Measurements from ENCODE around the gene UPK3BL2.
"Not testable (repeated sequence)": the region's sequence is repeated elsewhere in the genome, so short reads cannot be mapped to it uniquely, and the experiment has no call there.

The UPK3BL2 gene

DNA sequence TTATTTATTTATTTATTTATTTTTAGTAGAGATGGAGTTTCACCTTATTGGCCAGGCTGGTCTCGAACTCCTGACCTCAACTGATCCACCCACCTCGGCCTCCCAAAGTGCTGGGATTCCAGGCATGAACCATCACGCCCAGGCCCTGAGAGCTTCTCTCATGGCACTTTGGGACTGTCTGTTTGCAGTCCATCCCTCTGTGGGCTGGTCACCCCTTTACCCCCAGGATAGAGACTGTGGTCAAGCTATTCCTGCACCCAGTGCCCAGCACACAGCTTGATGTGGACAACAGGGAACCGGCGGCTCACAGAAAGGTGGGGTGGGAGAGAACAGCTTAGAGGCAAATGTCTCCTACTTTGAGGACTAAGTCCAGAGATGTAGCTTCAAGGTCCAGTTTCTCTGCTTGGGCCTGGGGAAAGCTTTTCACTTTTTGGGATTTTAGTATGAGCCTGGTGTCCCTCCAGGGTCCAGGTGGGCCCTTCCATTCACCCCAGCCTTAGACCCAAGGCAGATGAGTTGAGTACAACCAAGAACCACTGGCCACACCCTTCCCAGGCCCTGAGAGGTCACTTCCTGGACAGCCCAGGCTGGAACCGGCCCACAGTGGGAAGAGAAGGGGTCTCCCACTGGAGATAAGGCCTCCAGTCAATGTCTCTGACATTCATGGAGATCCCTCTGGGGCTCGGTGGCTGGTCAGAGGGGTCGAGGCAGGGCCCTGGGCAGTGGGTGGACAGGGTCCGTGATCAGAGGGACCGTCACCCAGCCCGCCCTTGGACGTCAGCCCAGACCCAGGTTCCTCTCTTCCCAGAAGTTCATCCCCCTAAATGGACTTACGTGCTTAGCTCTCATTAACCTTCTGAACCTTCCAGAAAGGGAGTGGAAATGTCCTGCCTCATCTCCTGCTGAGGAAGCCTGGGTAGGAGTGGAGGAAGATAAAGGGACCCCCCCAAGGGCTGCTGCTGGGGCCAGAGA lies 15.4 kb downstream of the UPK3BL2 start:
- DNase-seq: not testable (repeated sequence)

DNA sequence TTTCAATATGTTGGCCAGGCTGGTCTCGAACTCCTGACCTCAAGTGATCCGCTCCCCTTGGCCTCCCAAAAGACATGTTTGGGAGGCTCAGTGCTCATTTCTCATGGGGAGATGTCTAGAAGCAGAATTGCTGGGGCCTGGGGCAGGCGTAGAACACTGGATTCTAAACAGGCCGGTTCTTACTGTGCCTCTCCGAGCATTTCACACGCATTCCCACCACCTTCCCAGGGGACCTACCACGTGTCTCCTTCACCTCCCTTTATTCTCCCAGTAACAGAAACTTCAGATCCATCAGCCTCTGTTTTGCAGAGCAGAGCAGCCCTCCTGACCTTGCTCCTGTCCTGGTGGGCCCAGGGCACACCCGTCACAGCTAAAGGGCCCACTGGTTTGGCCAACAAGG lies 16.3 kb downstream of the UPK3BL2 start:
- not testable (repeated sequence) for DNase-seq

DNA sequence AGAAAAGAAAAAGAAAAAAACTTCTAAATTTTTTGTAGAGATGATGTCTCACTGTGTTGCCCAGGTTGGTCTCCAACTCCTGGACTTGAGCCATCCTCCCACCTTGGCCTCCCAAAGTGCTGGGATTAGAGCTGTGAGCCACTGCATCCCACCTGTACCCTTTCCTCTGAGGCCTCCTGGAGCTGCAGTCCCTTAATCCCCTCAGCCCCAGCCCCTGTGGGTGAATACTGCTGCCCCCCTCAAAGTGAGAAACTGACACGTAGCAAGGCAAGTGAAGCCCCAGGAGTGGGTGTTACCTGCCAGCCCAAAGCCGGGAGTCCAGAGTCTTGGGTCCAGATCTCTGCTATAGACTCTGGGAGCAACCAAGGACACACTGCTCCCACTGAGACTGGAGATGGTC lies 18.7 kb downstream of the UPK3BL2 start:
- DNase-seq: not testable (repeated sequence)

DNA sequence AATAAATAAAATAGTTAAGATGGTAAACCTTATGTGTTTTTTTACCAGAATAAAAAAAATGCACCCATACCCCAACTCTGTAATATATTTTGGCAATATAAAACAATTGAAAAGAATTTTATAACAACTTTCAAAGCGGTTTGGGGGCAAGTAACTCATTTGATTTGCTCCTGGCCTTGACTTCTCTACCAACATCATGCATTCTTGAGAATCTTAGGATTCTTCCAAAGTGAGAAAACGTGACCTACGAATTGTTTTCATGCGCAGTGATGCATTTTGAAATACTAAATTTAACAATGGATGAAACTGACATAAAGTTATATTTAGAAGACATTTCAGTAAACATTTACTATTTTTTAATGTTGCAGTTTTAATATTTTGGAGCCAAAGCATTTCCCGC lies 22.7 kb downstream of the UPK3BL2 start:
- DNase-seq: not testable (repeated sequence)

- peak; percentile 45 for DNase-seq
These were observed 25.8 kb downstream of the UPK3BL2 start, which contains the start of gene RASA4B for GRCh38 chr7:102517550-102518147. Gene RASA4B, minus strand, starts transcription at chr7:102517777. Its CDS starts 67 bp downstream, at chr7:102517710.

- DNase-seq: not testable (repeated sequence)
These were observed 26.5 kb downstream of the UPK3BL2 start for GRCh38 chr7:102516951-102517350.

DNA sequence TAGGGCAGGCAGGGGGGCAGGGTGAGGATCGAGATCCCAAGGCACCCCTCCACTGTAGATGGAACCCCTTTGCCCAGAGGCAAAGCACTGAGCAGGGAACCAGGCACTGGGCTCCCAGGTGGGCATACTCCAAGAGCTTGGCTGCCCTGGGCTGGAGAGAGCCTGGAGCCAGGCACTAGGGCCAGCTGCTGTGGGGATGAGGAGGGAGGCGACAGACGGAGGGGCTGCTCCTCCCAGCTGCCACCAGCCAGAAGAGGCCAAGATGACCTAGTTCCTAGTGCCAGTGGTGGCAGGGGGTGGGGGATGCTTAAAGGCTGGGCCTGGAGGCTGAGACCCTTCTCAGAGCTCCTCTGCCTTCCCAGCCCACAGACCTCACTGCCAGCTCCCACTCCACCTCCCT lies 27.6 kb downstream of the UPK3BL2 start:
- not testable (repeated sequence) for DNase-seq

- not testable (repeated sequence) for DNase-seq
These were observed 28.4 kb downstream of the UPK3BL2 start for GRCh38 chr7:102514881-102515721.

DNA sequence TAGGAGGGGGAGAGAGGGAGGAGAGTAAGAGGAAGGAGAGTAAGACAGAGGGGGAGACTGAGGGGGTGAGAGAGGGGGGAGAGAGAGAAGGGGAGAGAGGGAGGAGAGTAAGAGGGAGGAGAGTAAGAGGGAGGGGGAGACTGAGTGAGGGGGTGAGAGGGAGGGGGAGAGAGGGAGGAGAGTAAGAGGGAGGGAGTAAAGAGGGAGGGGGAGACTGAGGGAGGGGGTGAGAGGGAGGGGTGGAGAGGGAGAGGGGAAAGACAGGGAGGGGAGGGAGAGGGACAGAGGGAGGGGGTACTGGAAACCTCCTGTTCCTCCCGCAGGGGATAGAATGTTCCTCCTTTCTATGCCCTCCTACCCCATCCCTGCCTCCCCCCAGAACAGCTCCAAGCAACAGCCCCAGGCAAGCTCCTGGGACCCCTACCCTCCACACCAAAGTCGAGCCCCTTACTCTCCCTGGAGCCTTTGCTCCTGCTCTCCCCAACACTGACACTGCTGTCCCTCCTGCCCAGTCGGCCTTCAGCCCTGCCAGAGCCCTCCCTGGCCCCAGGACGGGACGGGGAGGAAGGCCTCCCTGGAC lies 30.8 kb downstream of the UPK3BL2 start:
- DNase-seq: peak; percentile 87

DNA sequence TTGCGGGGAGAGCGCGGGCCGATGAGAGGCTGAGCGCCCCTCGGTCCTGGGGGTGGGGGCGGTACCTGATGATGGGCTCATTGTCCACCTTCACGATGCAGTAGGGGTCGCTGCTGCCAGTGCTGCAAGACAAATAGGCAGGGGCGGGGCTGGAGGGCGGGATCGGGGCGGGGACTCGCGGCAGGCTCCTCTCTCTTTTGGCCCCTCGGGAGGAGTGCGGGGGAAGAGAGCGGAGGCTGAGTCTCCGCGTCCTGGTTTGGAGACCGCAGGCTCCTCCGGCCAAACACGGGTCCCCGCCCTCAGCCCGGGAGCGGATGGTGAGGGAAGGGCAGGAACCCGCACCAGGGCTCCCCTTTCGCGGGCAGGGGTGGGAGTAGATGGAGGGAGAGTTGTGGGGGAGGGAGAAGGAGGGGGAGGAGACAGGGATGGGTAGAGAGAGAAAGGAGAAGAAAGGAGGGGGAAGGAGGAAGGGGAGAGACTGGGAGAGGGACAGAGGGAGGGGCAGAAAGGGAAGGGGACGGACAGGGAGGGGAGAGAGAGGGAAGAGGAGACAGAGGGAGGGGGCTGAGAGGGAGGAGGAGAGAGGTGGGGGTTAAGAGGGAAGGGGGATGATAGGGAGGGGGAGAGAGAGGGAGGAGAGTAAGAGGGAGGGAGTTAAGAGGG lies 31.5 kb downstream of the UPK3BL2 start:
- not testable (repeated sequence) for DNase-seq

DNA sequence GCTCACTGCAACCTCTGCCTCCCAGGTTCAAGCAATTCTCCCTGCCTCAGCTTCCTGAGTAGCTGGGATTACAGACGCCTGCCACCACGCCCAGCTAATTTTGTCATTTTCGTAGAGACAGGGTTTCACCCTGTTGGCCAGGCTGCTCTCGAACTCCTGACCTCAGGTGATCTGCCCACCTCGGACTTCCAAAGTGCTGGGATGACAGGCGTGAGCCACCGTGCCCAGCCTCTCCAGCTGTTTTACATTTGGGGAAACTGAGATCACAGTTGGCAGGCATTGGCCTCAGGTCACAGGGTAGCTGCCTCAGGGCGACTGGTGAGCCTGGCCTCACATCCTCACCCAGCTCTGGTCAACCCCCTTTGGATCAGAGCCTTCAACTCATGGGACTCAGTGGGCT lies 32.9 kb downstream of the UPK3BL2 start:
- not testable (repeated sequence) for DNase-seq

DNA sequence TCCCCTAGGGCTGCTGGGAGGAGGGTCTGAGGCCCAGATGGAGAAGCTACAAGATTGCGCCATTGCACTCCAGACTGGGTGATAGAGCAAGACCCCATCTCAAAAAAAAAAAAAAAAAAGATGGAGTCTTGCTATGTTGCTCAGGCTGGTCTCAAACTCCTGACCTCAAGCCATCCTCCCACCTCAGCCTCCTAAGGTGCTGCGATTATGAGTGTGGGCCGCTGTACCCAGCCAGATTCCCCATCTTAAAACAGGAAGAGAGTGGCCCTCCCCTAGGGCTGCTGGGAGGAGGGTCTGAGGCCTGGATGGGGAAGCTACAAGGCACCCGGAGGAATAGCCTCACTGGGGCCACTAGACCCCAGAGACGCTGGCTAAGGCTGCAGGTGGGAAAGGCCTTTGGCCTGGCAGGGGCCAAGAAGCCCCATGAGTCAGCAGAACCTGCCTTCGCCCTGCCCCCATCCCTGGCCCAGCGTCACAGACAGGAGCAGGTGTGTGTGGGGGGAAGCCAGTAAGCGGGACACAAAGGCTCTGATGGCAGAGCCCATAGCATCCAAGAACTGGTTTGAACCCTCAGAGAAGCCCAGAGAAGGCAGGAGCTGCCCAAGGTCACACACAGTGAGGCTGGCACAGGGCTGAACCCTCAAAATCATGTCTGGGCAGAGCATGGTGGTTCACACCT lies 35.9 kb downstream of the UPK3BL2 start:
- DNase-seq: not testable (repeated sequence)

- DNase-seq: not testable (repeated sequence)
These were observed 38.0 kb downstream of the UPK3BL2 start for GRCh38 chr7:102505298-102506185.

DNA sequence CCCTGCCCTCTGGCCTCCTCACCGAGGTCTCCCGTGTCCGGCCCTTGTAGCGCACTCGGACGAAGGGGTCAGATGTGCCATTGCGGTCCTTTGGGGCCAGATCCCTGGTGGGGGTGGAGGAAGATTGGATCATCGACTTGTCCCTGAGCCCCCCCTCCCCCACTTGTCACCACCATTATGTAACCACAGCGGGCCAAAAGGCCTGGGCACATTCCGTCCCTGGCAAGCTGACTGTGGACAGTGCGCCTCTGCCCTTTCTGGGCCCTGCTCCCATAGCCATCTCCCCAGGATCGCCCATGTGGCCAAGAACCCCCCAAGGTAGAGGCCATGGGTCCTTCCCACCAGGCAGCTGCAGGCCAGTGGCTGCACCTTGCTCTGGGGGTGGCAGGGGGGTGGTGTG lies 40.4 kb downstream of the UPK3BL2 start:
- not testable (repeated sequence) for DNase-seq

- DNase-seq: not testable (repeated sequence)
These were observed 45.2 kb downstream of the UPK3BL2 start for GRCh38 chr7:102498321-102498720.

- not testable (repeated sequence) for DNase-seq
These were observed 46.2 kb downstream of the UPK3BL2 start for GRCh38 chr7:102497308-102497707.

DNA sequence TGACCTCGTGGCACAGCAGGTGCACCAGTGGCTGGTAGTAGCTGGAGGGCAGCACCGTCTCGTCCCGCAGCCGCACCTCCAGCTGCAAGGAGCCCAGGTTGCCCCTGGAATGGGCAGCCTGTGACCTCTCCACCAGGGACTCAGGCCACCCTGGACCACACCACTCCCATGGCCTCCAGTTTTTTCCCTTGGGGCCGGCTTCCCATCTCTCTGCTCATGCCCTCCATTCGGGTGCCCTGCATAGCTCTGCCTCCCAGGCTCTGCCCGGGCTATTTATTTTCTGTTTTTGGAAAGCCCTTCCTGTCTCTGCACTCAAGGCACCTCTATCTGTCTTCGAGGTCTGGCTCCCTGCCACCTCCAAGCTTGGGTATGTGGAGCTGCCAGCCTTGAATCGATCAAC lies 46.6 kb downstream of the UPK3BL2 start:
- DNase-seq: not testable (repeated sequence)

DNA sequence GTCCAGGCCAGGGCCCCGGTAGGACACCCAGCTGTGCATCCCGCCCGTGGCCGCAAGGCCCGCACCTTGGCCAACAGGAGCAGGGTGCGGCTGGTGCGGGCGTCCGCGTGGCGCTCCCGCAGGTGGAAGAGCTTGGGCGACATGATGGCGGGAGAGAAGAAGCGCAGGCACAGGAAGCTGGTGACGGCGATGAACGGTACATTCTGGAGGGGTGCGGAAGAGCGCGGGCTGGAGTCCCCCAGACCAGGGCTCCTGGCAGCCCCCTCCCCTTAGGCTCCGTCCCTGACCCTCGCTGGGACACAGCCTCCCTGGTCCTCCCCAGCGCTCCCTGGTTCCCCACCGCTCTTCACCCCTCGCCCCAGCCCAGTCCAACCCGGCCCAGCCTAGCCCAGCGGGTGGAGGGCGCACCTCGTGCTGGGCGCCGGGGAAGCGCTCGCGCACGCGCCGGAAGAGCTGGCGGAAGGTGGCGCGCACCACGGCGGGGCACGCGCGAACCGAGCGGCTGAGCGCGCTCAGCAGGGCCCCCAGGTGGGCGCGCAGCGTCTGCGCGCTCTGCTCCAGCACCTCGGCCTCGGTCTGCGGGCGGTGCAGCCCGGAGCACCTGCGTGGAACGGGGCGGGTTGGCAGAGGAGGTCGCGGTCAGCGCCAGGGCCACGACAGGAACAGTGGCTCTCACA lies 48.9 kb downstream of the UPK3BL2 start:
- not testable (repeated sequence) for DNase-seq

DNA sequence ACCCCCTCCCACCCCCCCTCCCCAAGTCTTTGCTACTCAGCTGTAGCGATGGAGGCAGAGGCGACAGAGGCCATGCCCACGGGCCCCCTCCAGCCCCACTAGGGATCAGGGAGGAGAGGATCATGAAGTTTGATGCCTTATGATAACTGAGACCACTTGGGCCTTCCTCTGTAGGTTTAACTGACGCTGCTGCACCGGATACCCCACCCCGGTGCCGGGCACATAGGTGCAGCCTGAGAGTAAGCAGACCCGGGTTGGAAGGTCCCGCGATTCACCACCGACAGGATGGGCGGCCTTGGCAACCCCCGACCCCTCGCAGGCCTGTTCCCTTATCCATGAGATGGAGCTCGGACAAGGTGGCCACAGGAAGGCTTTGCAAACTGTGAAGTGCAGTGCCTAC lies 49.5 kb downstream of the UPK3BL2 start:
- DNase-seq: not testable (repeated sequence)
